H1 (cell line): ENCODE data around the gene ENDOV. TPM values are rescaled to one million over a fixed set of nuclear protein-coding genes. Genes with fewer than 3 reads are reported as not detected.

Source experiments
- CTCF ChIA-PET: fragments of 300-600 bp; sonication (Branson Sonifier 250); formaldehyde crosslinking; loops from one replicate; lab custom pipeline; 2021; ENCODE audit not compliant: partially characterized antibody; lab: Charles Lee
- POLR2A ChIA-PET: fragments of 300-600 bp; sonication (Branson Sonifier 250); formaldehyde crosslinking; loops from one replicate; lab custom pipeline; 2021; ENCODE audit warnings: inconsistent platforms; ENCODE audit not compliant: partially characterized antibody; lab: Charles Lee
- DNase-seq, 2 experiments: peaks; one replicate each; pipeline versions ENCODE4 v3.0.0 to v3.0.0-alpha.2; 2010 to 2022; ENCODE audit warnings: low spot score in 2 of 2, low read depth in 1 of 2, mixed read lengths in 1 of 2
- FAIRE-seq: peaks from 2 replicates; lab custom pipeline; 2011; peaks lifted over from hg19 to GRCh38; lab: Jason Lieb, UNC
- H2AFZ ChIP-seq: 2 replicates; pipeline ENCODE4 v1.8.1; 2012; ENCODE audit warnings: low read length, inconsistent platforms
- H2AK5ac ChIP-seq: 2 replicates; pipeline ENCODE4 v1.6.1; 2013; ENCODE audit warnings: low read depth, low read length
- H2BK120ac ChIP-seq: replicated peaks from 2 replicates; pipeline ENCODE3; 2013; ENCODE audit warnings: low read depth, low read length, inconsistent platforms
- H2BK12ac ChIP-seq: 2 replicates; pipeline ENCODE4 v1.6.1; 2013; ENCODE audit warnings: low read depth, low read length
- H2BK15ac ChIP-seq: 2 replicates; pipeline ENCODE4 v1.6.1; 2013; ENCODE audit warnings: low read length
- H2BK20ac ChIP-seq: 2 replicates; pipeline ENCODE4 v1.6.1; 2013; ENCODE audit warnings: low read length
- H2BK5ac ChIP-seq: 2 replicates; pipeline ENCODE4 v1.6.1; 2013; ENCODE audit warnings: low read depth, low read length
- H3K14ac ChIP-seq: 2 replicates; pipeline ENCODE4 v1.6.1; 2013; ENCODE audit warnings: inconsistent platforms; ENCODE audit not compliant: insufficient read length
- H3K18ac ChIP-seq: 2 replicates; pipeline ENCODE4 v1.6.1; 2013; ENCODE audit warnings: low read length; ENCODE audit errors: extremely low read depth
- H3K23ac ChIP-seq: 2 replicates; pipeline ENCODE4 v1.6.1; 2013; ENCODE audit warnings: inconsistent platforms; ENCODE audit not compliant: insufficient read length
- H3K23me2 ChIP-seq: 2 replicates; pipeline ENCODE4 v1.6.1; 2013; ENCODE audit warnings: low read depth, low read length
- H3K27ac ChIP-seq: 2 replicates; pipeline ENCODE4 v1.6.1; 2011; ENCODE audit warnings: low read depth, low read length, inconsistent platforms
- H3K27me3 ChIP-seq, 4 experiments: replicated peaks in 1 of 4; 1 replicate in 1 of 4; 2 replicates in 3 of 4; pipeline versions ENCODE4 v1.6.1 to v1.8.1; 2011 to 2013; ENCODE audit warnings: low read length in 3 of 4, mild to moderate bottlenecking in 3 of 4, inconsistent platforms in 2 of 4, mixed read lengths in 2 of 4, moderate library complexity in 1 of 4; ENCODE audit not compliant: control insufficient read depth in 3 of 4, insufficient read depth in 3 of 4; ENCODE audit errors: extremely low read depth in 1 of 4
- H3K36me3 ChIP-seq, 4 experiments: 2 replicates each; pipeline versions ENCODE4 v1.6.1 to v1.8.1; 2011 to 2013; ENCODE audit warnings: mild to moderate bottlenecking in 4 of 4, low read length in 3 of 4, moderate library complexity in 2 of 4, control low read depth in 1 of 4, inconsistent platforms in 1 of 4; ENCODE audit not compliant: insufficient read depth in 4 of 4, control insufficient read depth in 2 of 4
- H3K4ac ChIP-seq: replicated peaks from 2 replicates; pipeline ENCODE3; 2013; ENCODE audit warnings: low read length, low read depth, mixed read lengths, inconsistent platforms; ENCODE audit not compliant: insufficient read length
- H3K4me1 ChIP-seq, 4 experiments: replicated peaks in 1 of 4; 1 replicate in 1 of 4; 2 replicates in 3 of 4; pipeline versions ENCODE4 v1.6.1 to v1.8.1; 2011 to 2013; ENCODE audit warnings: low read length in 3 of 4, inconsistent platforms in 2 of 4, mixed read lengths in 1 of 4; ENCODE audit not compliant: insufficient read depth in 4 of 4, control insufficient read depth in 3 of 4
- H3K4me2 ChIP-seq, 2 experiments: 2 replicates each; pipeline versions ENCODE4 v1.6.1 to v1.8.1; 2011 to 2013; ENCODE audit warnings: low read depth in 2 of 2, low read length in 2 of 2, control low read depth in 1 of 2, inconsistent platforms in 1 of 2, mild to moderate bottlenecking in 1 of 2; ENCODE audit not compliant: insufficient read depth in 1 of 2
- H3K4me3 ChIP-seq, 4 experiments: fragments of 200-600, 300-600 bp in 1 of 4; sonication (generic), shearing (Covaris generic), sonication (Bioruptor Twin) in 1 of 4; 2 replicates each; pipeline versions ENCODE4 v1.5.1 to v1.8.1; 2011 to 2016; ENCODE audit warnings: low read length in 4 of 4, low read depth in 3 of 4, control low read depth in 2 of 4, inconsistent platforms in 2 of 4, mild to moderate bottlenecking in 2 of 4, mixed read lengths in 1 of 4, moderate library complexity in 1 of 4; ENCODE audit not compliant: insufficient read depth in 2 of 4; ENCODE audit errors: extremely low read depth in 1 of 4
- H3K56ac ChIP-seq: replicated peaks from 2 replicates; pipeline ENCODE3; 2013; ENCODE audit warnings: low read depth, mild to moderate bottlenecking, mixed read lengths, low read length, inconsistent platforms; ENCODE audit not compliant: insufficient read length
- H3K79me1 ChIP-seq: 2 replicates; pipeline ENCODE4 v1.6.1; 2013; ENCODE audit warnings: low read depth, low read length, control low read depth
- H3K79me2 ChIP-seq, 2 experiments: 2 replicates each; pipeline versions ENCODE4 v1.6.1 to v1.8.1; 2012 to 2013; ENCODE audit warnings: low read length in 2 of 2, mild to moderate bottlenecking in 2 of 2, inconsistent platforms in 1 of 2; ENCODE audit not compliant: insufficient read depth in 2 of 2, control insufficient read depth in 1 of 2
- H3K9ac ChIP-seq, 4 experiments: replicated peaks in 1 of 4; 1 replicate in 1 of 4; 2 replicates in 3 of 4; pipeline versions ENCODE4 v1.6.1 to v1.8.1; 2011 to 2013; ENCODE audit warnings: low read depth in 3 of 4, low read length in 3 of 4, control low read depth in 2 of 4, mild to moderate bottlenecking in 2 of 4, moderate library complexity in 2 of 4, inconsistent platforms in 1 of 4; ENCODE audit errors: extremely low read depth in 1 of 4
- H3K9me3 ChIP-seq, 2 experiments: 2 replicates each; pipeline versions ENCODE4 v1.6.1 to v1.8.1; 2012 to 2013; ENCODE audit warnings: mild to moderate bottlenecking in 2 of 2, moderate library complexity in 2 of 2, control low read depth in 1 of 2, inconsistent platforms in 1 of 2, low read depth in 1 of 2, low read length in 1 of 2, mixed read lengths in 1 of 2; ENCODE audit not compliant: insufficient read depth in 2 of 2
- H4K20me1 ChIP-seq, 2 experiments: replicated peaks in 1 of 2; 2 replicates each; pipeline versions ENCODE3 to v1.8.1; 2011 to 2013; ENCODE audit warnings: inconsistent platforms in 2 of 2, low read length in 2 of 2, mild to moderate bottlenecking in 1 of 2; ENCODE audit not compliant: insufficient read depth in 2 of 2, control insufficient read depth in 1 of 2
- H4K5ac ChIP-seq: 2 replicates; pipeline ENCODE4 v1.6.1; 2013; ENCODE audit warnings: low read length, low read depth, mixed read lengths, inconsistent platforms; ENCODE audit not compliant: insufficient read length
- H4K8ac ChIP-seq: 2 replicates; pipeline ENCODE4 v1.8.0; 2013; ENCODE audit warnings: mild to moderate bottlenecking, moderate library complexity, low read length, inconsistent platforms; ENCODE audit not compliant: insufficient read depth; ENCODE audit errors: extremely low read depth
- H4K91ac ChIP-seq: replicated peaks from 2 replicates; pipeline ENCODE3; 2013; ENCODE audit warnings: low read length, mixed read lengths, inconsistent platforms; ENCODE audit not compliant: insufficient read length
- ASH2L ChIP-seq: fragments of 200-600, 300-600 bp; sonication (generic); IDR thresholded peaks from one replicate; pipeline ENCODE4 v1.7.1; 2017; ENCODE audit warnings: low read length
- CBX8 ChIP-seq: fragments of 300-800, 300-1000 bp; sonication (generic); IDR thresholded peaks from 2 replicates; pipeline ENCODE4 v1.7.1; 2016; ENCODE audit warnings: low read depth, low read length, borderline replicate concordance
- CHD1 ChIP-seq: IDR thresholded peaks from 2 replicates; pipeline ENCODE4 v1.6.1; 2012; ENCODE audit warnings: low read depth, low read length, improper control_type of control experiment
- CHD2 ChIP-seq: IDR thresholded peaks from 2 replicates; pipeline ENCODE4 v1.6.1; 2012; ENCODE audit warnings: low read length, improper control_type of control experiment
- EGR1 ChIP-seq: IDR thresholded peaks from 2 replicates; pipeline ENCODE4 v1.6.1; 2011; ENCODE audit warnings: low read depth, low read length, borderline replicate concordance
- FOSL1 ChIP-seq: IDR thresholded peaks from 2 replicates; pipeline ENCODE4 v1.6.1; 2011; ENCODE audit warnings: mild to moderate bottlenecking, low read depth, low read length, moderate library complexity; ENCODE audit not compliant: insufficient read depth
- KDM5A ChIP-seq: fragments of 200-600 bp; IDR thresholded peaks from 2 replicates; pipeline ENCODE4 v1.7.1; 2012; ENCODE audit warnings: mild to moderate bottlenecking, low read length, inconsistent platforms, mixed read lengths
- MAFK ChIP-seq: IDR thresholded peaks from 2 replicates; pipeline ENCODE4 v1.6.1; 2012; ENCODE audit warnings: low read depth, mild to moderate bottlenecking, improper control_type of control experiment, low read length
- POLR2A ChIP-seq, 2 experiments: IDR thresholded peaks; 1 replicate in 1 of 2; 2 replicates in 1 of 2; pipeline ENCODE4 v1.6.1; 2011; ENCODE audit warnings: low read depth in 2 of 2, low read length in 2 of 2, mild to moderate bottlenecking in 2 of 2; ENCODE audit errors: control extremely low read depth in 1 of 2
- POLR2AphosphoS5 ChIP-seq: IDR thresholded peaks from 2 replicates; pipeline ENCODE4 v1.6.1; 2011; ENCODE audit warnings: low read depth, low read length
- RAD21 ChIP-seq, 2 experiments: IDR thresholded peaks in 1 of 2; conservative IDR thresholded peaks in 1 of 2; 2 replicates each; pipeline ENCODE4 v1.6.1; 2011; ENCODE audit warnings: low read depth in 2 of 2, low read length in 2 of 2, improper control_type of control experiment in 1 of 2, inconsistent platforms in 1 of 2, mild to moderate bottlenecking in 1 of 2, moderate library complexity in 1 of 2
- SIX5 ChIP-seq: IDR thresholded peaks from 2 replicates; pipeline ENCODE4 v1.6.1; 2011; ENCODE audit warnings: mild to moderate bottlenecking, low read depth, low read length
- TBP ChIP-seq: IDR thresholded peaks from 2 replicates; pipeline ENCODE4 v1.6.1; 2011; ENCODE audit warnings: low read depth, low read length, improper control_type of control experiment
- TCF12 ChIP-seq: IDR thresholded peaks from 2 replicates; pipeline ENCODE4 v1.6.1; 2011; ENCODE audit warnings: low read depth, mild to moderate bottlenecking, low read length
- WGBS, 2 experiments: shearing (Covaris generic) in 1 of 2; methylation state at CpG; one replicate each; pipeline versions ENCODE4 v1.1.6 to v1.1.7; 2013 to 2015; ENCODE audit warnings: low lambda C conversion rate in 2 of 2, mixed read lengths in 2 of 2, inconsistent platforms in 1 of 2, low coverage in 1 of 2, missing lambda C conversion rate in 1 of 2; ENCODE audit not compliant: insufficient replicate concordance in 2 of 2, insufficient coverage in 1 of 2, insufficient read length in 1 of 2; ENCODE audit errors: extremely low coverage in 1 of 2, missing lambda C conversion rate in 1 of 2; 5-methylcytosine and 5-hydroxymethylcytosine counted together
- polyA plus RNA-seq, 7 experiments: library from polyadenylated mRNA; depleted of rRNA in 3 of 7; stranded (reverse) in 5 of 7; unstranded in 2 of 7; fragments of >200 nt in 5 of 7; fragments of 200-250 nt in 2 of 7; gene quantifications; 1 replicate in 5 of 7; 2 replicates in 1 of 7; 4 replicates in 1 of 7; pipeline versions ENCODE4 v1.2.1 to v1.2.3, GENCODE V29; 2011 to 2013; ENCODE audit warnings: missing spikeins in 2 of 7, mixed read lengths in 2 of 7
- total RNA-seq: library from RNA; stranded (reverse); fragmentation: NEBNext Ultra II Directional; extraction: Animal tissue kit (Norgen Biotek cat#: 25700); gene quantifications from 2 replicates; pipeline ENCODE4 v1.2.1, GENCODE V29; 2021
- TF ChIP-seq, protein P1 (sequence below): IDR thresholded peaks from 2 replicates; pipeline ENCODE4 v1.6.1; 2012; ENCODE audit warnings: inconsistent platforms

ENDOV gene
- total and polyA plus RNA-seq, 2 of the 8 experiments (the other 6 are each of a cell fraction or from before 2014, with no cell fraction given), result 10.6 to 13.3 TPM

DNA sequence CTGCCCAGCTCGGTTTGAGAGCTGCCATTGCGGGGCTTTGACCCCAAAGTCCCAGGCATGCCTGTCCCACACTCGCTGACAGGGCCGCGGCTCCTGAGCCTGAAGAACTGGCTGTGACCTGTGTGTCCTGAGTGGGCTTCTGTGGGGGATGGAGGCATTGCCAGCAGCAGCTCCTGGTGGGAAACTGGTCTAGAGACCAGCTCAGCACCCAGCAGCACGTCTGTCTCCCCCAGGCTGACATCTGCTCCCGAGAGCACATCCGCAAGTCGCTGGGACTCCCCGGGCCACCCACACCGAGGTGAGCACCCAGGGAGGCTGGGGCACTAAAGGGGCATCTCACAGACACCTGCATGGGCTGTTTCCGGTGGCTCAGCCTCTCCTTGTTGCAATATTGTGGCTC is 13.4 kb downstream of the ENDOV start:
- no peak overlapping the region for H3K56ac ChIP-seq
- H2AK5ac ChIP-seq, result no peak overlapping the region
- H2BK5ac ChIP-seq, result no peak overlapping the region
- no peak overlapping the region for H3K4ac ChIP-seq
- no peak overlapping the region for H4K5ac ChIP-seq
- FAIRE-seq (no peak), DNase-seq (no peak)
- POLR2A ChIA-PET, result interaction anchor here (1.3 to 2.0 kb wide), 2 partner anchors 17 to 26 kb away, joined by 3 to 6 read pairs; no protein-coding TSS in a partner anchor
- no peak overlapping the region for H2BK15ac ChIP-seq
- CTCF ChIA-PET, result interaction anchor here (0.6 to 3.9 kb wide), 16 partner anchors 9 to 553 kb away, joined by 3 to 22 read pairs (median 4); no protein-coding TSS in a partner anchor
- no peaks in the 10 kb centered on the region for H3K9me3 ChIP-seq
- H3K9ac ChIP-seq, result no peak overlapping the region
- peaks cover 3 to 4% of the 10 kb centered on the region in 2 experiments for H4K20me1 ChIP-seq
- no peaks in the 10 kb centered on the region; a peak in 1 of 8 replicates for H3K36me3 ChIP-seq
- H3K23ac ChIP-seq, result no peak overlapping the region
- no peak overlapping the region for H3K4me3 ChIP-seq
- peaks cover 0 to 8% (median 2%) of the 10 kb centered on the region in 4 experiments; a peak in 3 of 7 replicates for H3K4me1 ChIP-seq
- H3K27ac ChIP-seq, result no peak overlapping the region
- H4K8ac ChIP-seq, result no peak overlapping the region
- H3K14ac ChIP-seq, result no peak overlapping the region
- H4K91ac ChIP-seq, result no peak overlapping the region
- 90% methylated on average over 12 of the region's 12 CpGs; no CpG with 5 or more reads in 1 of the 2 experiments for WGBS, 2 experiments
- no peaks in the 10 kb centered on the region for H3K79me1 ChIP-seq
- H3K23me2 ChIP-seq, result no peaks in the 10 kb centered on the region
- no peak overlapping the region for H2BK12ac ChIP-seq
- no peak overlapping the region for H2BK20ac ChIP-seq
- no peaks in the 10 kb centered on the region; a peak in 1 of 7 replicates for H3K27me3 ChIP-seq
- H3K18ac ChIP-seq, result no peak overlapping the region
- no peaks in the 10 kb centered on the region for H3K79me2 ChIP-seq
- H2BK120ac ChIP-seq, result no peak overlapping the region
- no peak overlapping the region for H3K4me2 ChIP-seq
- no peak overlapping the region for H2AFZ ChIP-seq
- TF ChIP-seq KDM5A (no peak), POLR2AphosphoS5 (no peak), TCF12 (no peak), EGR1 (no peak), CHD2 (no peak), RAD21 (IDR thresholded peaks at IDR 0.05 in 1 of 2, conservative IDR thresholded peaks at IDR 0.05 in 1 of 2; ENCODE audit: low read depth in 2 of 2, low read length in 2 of 2) (no peak), SIX5 (no peak), MAFK (no peak), CHD1 (no peak), FOSL1 (no peak), TBP (no peak), ASH2L (no peak), POLR2A (IDR thresholded peaks at IDR 0.05; ENCODE audit: control extremely low read depth in 1 of 2, low read depth in 2 of 2, low read length in 2 of 2) (no peak), CBX8 (no peak)
- TF ChIP-seq, protein P1, sequence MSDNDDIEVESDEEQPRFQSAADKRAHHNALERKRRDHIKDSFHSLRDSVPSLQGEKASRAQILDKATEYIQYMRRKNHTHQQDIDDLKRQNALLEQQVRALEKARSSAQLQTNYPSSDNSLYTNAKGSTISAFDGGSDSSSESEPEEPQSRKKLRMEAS, result no peak
